PC-3 (cell line): Measurements from ENCODE around the gene ATP6V1G1. TPM values are rescaled to one million over a fixed set of nuclear protein-coding genes. Genes with fewer than 3 reads are reported as not detected.

Experiments
- ATAC-seq: fragments of 200-7000 bp; cut with Tn5 transposase; 2 replicates; pipeline ENCODE4 v1.9.1; 2020; ENCODE audit warnings: mild to moderate bottlenecking, moderate library complexity
- BruUV-seq: library from RNA; stranded (reverse); fragments of 400-500 nt; replicated peaks from 2 replicates; lab custom pipeline; 2021; lab: Mats Ljungman, UMichigan
- CTCF ChIA-PET: fragments of 300-600 bp; sonication (Branson Sonifier 250); formaldehyde crosslinking; loops from one replicate; lab custom pipeline; 2022; ENCODE audit warnings: antibody characterized with exemption; lab: Charles Lee
- POLR2A ChIA-PET: fragments of 300-600 bp; sonication (Branson Sonifier 250); formaldehyde crosslinking; loops from one replicate; lab custom pipeline; 2022; ENCODE audit warnings: antibody characterized with exemption; ENCODE audit not compliant: unreplicated experiment; lab: Charles Lee
- DNase-seq: peaks from one replicate; pipeline ENCODE4 v3.0.0-alpha.2; 2015
- H2AFZ ChIP-seq: fragments of 300-600 bp; sonication (generic); 2 replicates; pipeline ENCODE4 v1.6.0; 2016; ENCODE audit warnings: antibody characterized with exemption, low read length
- H3F3A ChIP-seq: fragments of 300-600 bp; sonication (generic); one replicate; pipeline ENCODE4 v1.6.0; 2017; ENCODE audit warnings: antibody characterized with exemption, low read length, control low read depth, mild to moderate bottlenecking; ENCODE audit not compliant: unreplicated experiment
- H3K27ac ChIP-seq: fragments of 300-600 bp; sonication (generic); 2 replicates; pipeline ENCODE4 v1.5.1; 2016; ENCODE audit warnings: mild to moderate bottlenecking, low read length
- H3K27me3 ChIP-seq: fragments of 300-600 bp; sonication (generic); 2 replicates; pipeline ENCODE4 v1.6.1; 2016; ENCODE audit warnings: low read length, mixed read lengths
- H3K36me3 ChIP-seq: fragments of 300-600 bp; sonication (generic); 2 replicates; pipeline ENCODE4 v1.6.1; 2016; ENCODE audit warnings: low read depth, mixed run types, low read length, mixed read lengths
- H3K4me1 ChIP-seq: fragments of 300-600 bp; sonication (generic); 2 replicates; pipeline ENCODE4 v1.5.1; 2016; ENCODE audit warnings: low read length; ENCODE audit not compliant: insufficient read depth
- H3K4me2 ChIP-seq: fragments of 300-600 bp; sonication (generic); 2 replicates; pipeline ENCODE4 v1.6.0; 2016; ENCODE audit warnings: low read length
- H3K4me3 ChIP-seq: fragments of 300-600 bp; sonication (generic); 2 replicates; pipeline ENCODE4 v1.5.1; 2016; ENCODE audit warnings: mild to moderate bottlenecking, low read length, mixed read lengths
- H3K79me2 ChIP-seq: fragments of 300-600 bp; sonication (generic); 2 replicates; pipeline ENCODE4 v1.6.1; 2017; ENCODE audit warnings: low read length, mixed read lengths
- H3K9ac ChIP-seq: fragments of 300-600 bp; sonication (generic); 2 replicates; pipeline ENCODE4 v1.6.0; 2016; ENCODE audit warnings: mild to moderate bottlenecking, low read length
- H3K9me2 ChIP-seq: fragments of 300-600 bp; sonication (generic); replicated peaks from 2 replicates; pipeline ENCODE4 v1.6.1; 2016; ENCODE audit warnings: mixed run types, low read length, mixed read lengths
- H3K9me3 ChIP-seq: fragments of 300-600 bp; sonication (generic); 2 replicates; pipeline ENCODE4 v1.6.1; 2016; ENCODE audit warnings: low read length, mixed read lengths
- H4K20me1 ChIP-seq: fragments of 300-600 bp; sonication (generic); 2 replicates; pipeline ENCODE4 v1.6.1; 2016; ENCODE audit warnings: low read length, mixed read lengths
- CTCF ChIP-seq: fragments of 300-600 bp; sonication (generic); conservative IDR thresholded peaks from 2 replicates; pipeline ENCODE4 v1.5.1; 2017; ENCODE audit warnings: antibody characterized with exemption, low read depth, mild to moderate bottlenecking, low read length
- EZH2 ChIP-seq: fragments of 300-600 bp; sonication (generic); IDR thresholded peaks from one replicate; pipeline ENCODE4 v1.6.1; 2017; ENCODE audit warnings: antibody characterized with exemption, mild to moderate bottlenecking, low read length; ENCODE audit not compliant: unreplicated experiment
- EZH2phosphoT487 ChIP-seq: fragments of 300-600 bp; sonication (generic); IDR thresholded peaks from 2 replicates; pipeline ENCODE4 v1.6.1; 2018; ENCODE audit warnings: mild to moderate bottlenecking, antibody characterized with exemption, low read length, borderline replicate concordance
- intact Hi-C: fragments of 100-400 bp; cut with micrococcal nuclease; formaldehyde crosslinking; loops from 2 replicates; pipeline ENCODE4 v1.9.0; 2023
- total RNA-seq: library from RNA; depleted of rRNA; stranded (reverse); fragments of >200 nt; gene quantifications from 2 replicates; pipeline ENCODE4 v1.2.3, GENCODE V29; 2014

ATP6V1G1 gene
- total RNA-seq, 1 experiment from 2014 or later = 126 TPM

- Histone ChIP-seq H3K79me2 (peaks cover 13% of the 10 kb centered on the region), H3K4me2 (no peak overlapping the region), H4K20me1 (no peaks in the 10 kb centered on the region), H3K9ac (no peak overlapping the region), H3K9me3 (no peaks in the 10 kb centered on the region), H3K27me3 (no peaks in the 10 kb centered on the region), H3K27ac (no peak overlapping the region), H3K4me1 (peaks cover 22% of the 10 kb centered on the region; the same call in 1 of the 2 replicates), H3K36me3 (no peaks in the 10 kb centered on the region), H3K4me3 (no peak overlapping the region), H3K9me2 (no peaks in the 10 kb centered on the region), H2AFZ (no peak overlapping the region), H3F3A (peaks cover 2% of the 10 kb centered on the region)
- ATAC-seq (no peak), DNase-seq (no peak)
- TF ChIP-seq EZH2phosphoT487 (no peak), EZH2 (no peak), CTCF (no peak)
- no TSS peak for BruUV-seq
- ChIA-PET POLR2A (no interaction called here), CTCF (no interaction called here)
- intact Hi-C loops = no loop called here
Measured at GRCh38 chr9:114607671-114608524, 20.3 kb downstream of the ATP6V1G1 start.

GRCh38 chr9:114608525-114608796, 20.9 kb downstream of the ATP6V1G1 start:
- H3K27ac ChIP-seq = no peak overlapping the region
- ChIA-PET POLR2A (no interaction called here), CTCF (no interaction called here)
- H3K79me2 ChIP-seq = peaks cover 19% of the 10 kb centered on the region
- no peaks in the 10 kb centered on the region for H3F3A ChIP-seq
- no peak overlapping the region for H3K9ac ChIP-seq
- no peaks in the 10 kb centered on the region for H3K27me3 ChIP-seq
- intact Hi-C loops = no loop called here
- DNase-seq = no peak
- H3K4me1 ChIP-seq = peaks cover 22% of the 10 kb centered on the region; the same call in 1 of the 2 replicates
- no peaks in the 10 kb centered on the region for H3K9me2 ChIP-seq
- H3K36me3 ChIP-seq = no peaks in the 10 kb centered on the region
- BruUV-seq = no TSS peak
- H3K4me2 ChIP-seq = no peak overlapping the region
- H2AFZ ChIP-seq = no peak overlapping the region
- no peaks in the 10 kb centered on the region for H4K20me1 ChIP-seq
- ATAC-seq = no peak
- H3K9me3 ChIP-seq = no peaks in the 10 kb centered on the region
- TF ChIP-seq EZH2phosphoT487 (no peak), CTCF (no peak), EZH2 (no peak)
- H3K4me3 ChIP-seq = no peak overlapping the region
